Measurements from ENCODE around the gene OR2G3. TPM values are rescaled to one million over a fixed set of nuclear protein-coding genes. Genes with fewer than 3 reads are reported as not detected.

Gene OR2G3
- not detected for total RNA-seq

- intact Hi-C loops (cut with DNase I) = no loop called here
- TF ChIP-seq, protein P1, sequence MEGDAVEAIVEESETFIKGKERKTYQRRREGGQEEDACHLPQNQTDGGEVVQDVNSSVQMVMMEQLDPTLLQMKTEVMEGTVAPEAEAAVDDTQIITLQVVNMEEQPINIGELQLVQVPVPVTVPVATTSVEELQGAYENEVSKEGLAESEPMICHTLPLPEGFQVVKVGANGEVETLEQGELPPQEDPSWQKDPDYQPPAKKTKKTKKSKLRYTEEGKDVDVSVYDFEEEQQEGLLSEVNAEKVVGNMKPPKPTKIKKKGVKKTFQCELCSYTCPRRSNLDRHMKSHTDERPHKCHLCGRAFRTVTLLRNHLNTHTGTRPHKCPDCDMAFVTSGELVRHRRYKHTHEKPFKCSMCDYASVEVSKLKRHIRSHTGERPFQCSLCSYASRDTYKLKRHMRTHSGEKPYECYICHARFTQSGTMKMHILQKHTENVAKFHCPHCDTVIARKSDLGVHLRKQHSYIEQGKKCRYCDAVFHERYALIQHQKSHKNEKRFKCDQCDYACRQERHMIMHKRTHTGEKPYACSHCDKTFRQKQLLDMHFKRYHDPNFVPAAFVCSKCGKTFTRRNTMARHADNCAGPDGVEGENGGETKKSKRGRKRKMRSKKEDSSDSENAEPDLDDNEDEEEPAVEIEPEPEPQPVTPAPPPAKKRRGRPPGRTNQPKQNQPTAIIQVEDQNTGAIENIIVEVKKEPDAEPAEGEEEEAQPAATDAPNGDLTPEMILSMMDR (IDR thresholded peaks at IDR 0.05) = no peak
- Histone ChIP-seq H3K4me1 (no peaks in the 10 kb centered on the region), H3K27me3 (no peaks in the 10 kb centered on the region), H3K4me3 (no peak within 1 kb of the TSS), H3K9ac (ENCODE audit: low read depth in 2 of 2, low read length in 2 of 2) (no peak within 1 kb of the TSS), H3K9me3 (no peaks in the 10 kb centered on the region), H3K27ac (no peak within 1 kb of the TSS), H3K36me3 (no peaks in the 10 kb centered on the region)
- no peak for DNase-seq
Observed at GRCh38 chr1:247605286-247605685, at the start of gene OR2G3. Gene OR2G3 (plus strand): TSS chr1:247605586. CDS start chr1:247605586, 0 bp downstream.

DNA sequence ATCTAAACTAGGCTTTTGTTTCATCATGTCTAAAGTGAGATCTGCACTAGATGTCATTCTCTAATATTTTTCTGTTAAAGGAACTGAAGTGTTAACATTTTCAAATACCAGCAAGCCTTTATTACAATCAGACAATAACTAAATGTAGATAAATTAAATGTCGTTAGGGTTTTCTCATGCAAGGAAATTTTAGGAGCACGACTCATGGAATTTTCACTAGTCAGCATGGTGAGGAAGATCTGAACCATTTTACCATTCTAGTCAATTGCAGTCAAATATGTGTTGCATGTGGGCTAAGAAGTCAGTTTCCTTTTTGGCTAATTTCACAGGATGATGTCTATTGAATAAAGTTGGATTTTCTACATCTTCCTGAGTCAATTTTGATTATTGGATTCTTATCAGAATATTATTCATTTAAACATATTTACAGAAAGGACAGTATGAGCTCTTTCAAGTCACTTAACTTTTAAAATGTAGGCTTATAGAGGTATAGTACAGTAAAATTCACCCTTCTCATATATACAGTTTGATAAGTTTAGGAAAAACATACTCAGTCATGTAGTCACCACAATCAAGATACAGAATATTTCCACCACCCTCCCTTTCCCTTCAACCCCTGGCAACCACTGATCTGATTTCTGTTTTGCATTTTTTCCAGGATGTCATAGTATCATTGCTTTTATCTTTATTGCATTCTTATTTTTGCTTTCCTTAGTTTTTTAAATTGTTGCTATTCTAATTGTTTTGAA lies 47.3 kb upstream of the OR2G3 start:
- TF ChIP-seq, protein P1 (IDR thresholded peaks at IDR 0.05) = no peak

GRCh38 chr1:247561711-247562110 lies 43.7 kb upstream of the OR2G3 start:
- no peak for DNase-seq

More for the DNA sequence above, 47.3 kb upstream of the OR2G3 start:
- Histone ChIP-seq H3K27me3 (no peaks in the 10 kb centered on the region), H3K9ac (ENCODE audit: low read depth in 2 of 2, low read length in 2 of 2) (no peak overlapping the region), H3K36me3 (no peaks in the 10 kb centered on the region), H3K4me1 (no peaks in the 10 kb centered on the region), H3K27ac (no peak overlapping the region), H3K4me3 (no peak overlapping the region), H3K9me3 (no peaks in the 10 kb centered on the region)
- intact Hi-C loops (cut with DNase I) = no loop called here
- no peak for DNase-seq

DNA sequence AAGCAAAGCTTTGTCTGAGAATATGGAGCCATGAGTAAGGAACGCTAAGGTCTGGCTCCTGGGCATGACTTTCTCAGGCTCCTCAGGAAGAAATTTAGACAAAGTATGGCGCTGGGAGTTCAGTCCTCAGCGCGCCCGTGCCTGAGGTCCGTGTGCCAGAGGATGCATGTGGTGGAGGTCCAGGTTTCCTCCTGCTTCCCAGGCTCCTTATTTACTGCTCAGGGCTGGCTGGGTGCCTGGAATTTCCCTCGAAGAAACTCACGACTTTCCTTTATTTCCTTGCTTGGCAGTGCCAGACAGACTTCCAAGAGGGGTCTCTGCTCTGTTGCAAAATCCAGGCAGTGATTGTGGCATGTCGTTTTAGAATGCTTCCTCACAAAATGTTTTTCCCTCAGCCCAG lies 43.2 kb upstream of the OR2G3 start:
- H3K36me3 ChIP-seq = no peaks in the 10 kb centered on the region
- H3K4me3 ChIP-seq = no peak overlapping the region
- H3K9ac ChIP-seq (ENCODE audit: low read depth in 2 of 2, low read length in 2 of 2) = no peak overlapping the region
- H3K4me1 ChIP-seq = no peaks in the 10 kb centered on the region
- intact Hi-C loops (cut with DNase I) = no loop called here
- TF ChIP-seq, protein P1 (IDR thresholded peaks at IDR 0.05) = no peak
- H3K27ac ChIP-seq = no peak overlapping the region
- no peaks in the 10 kb centered on the region for H3K27me3 ChIP-seq
- DNase-seq = no peak
- no peaks in the 10 kb centered on the region for H3K9me3 ChIP-seq

More at GRCh38 chr1:247561711-247562110, 43.7 kb upstream of the OR2G3 start:
- Histone ChIP-seq H3K4me3 (no peak overlapping the region), H3K27me3 (no peaks in the 10 kb centered on the region), H3K9ac (ENCODE audit: low read depth in 2 of 2, low read length in 2 of 2) (no peak overlapping the region), H3K4me1 (no peaks in the 10 kb centered on the region), H3K9me3 (no peaks in the 10 kb centered on the region), H3K27ac (no peak overlapping the region), H3K36me3 (no peaks in the 10 kb centered on the region)
- intact Hi-C loops (cut with DNase I) = no loop called here
- TF ChIP-seq, protein P1 (IDR thresholded peaks at IDR 0.05) = no peak

DNA sequence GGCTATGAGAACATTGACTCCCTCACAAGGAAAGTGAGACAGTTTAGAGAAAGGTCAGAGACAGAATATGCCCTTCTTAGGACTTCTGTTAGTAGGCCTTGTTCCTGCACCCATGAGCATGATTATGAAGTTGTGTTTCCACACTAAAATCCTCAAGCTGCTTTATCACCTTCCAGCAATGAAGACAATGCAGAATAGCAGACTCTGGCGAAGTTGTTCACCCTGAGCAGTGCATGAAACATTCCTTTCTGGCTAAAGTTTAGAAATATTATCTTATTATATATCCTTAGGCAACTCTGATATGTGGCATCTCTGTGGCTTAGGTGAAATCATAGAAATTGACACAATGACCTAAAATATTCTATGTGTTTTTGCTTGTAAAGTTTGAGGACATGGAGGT lies 31.1 kb upstream of the OR2G3 start:
- Histone ChIP-seq H3K9ac (ENCODE audit: low read depth in 2 of 2, low read length in 2 of 2) (no peak overlapping the region), H3K9me3 (no peaks in the 10 kb centered on the region), H3K36me3 (no peaks in the 10 kb centered on the region), H3K4me1 (no peaks in the 10 kb centered on the region), H3K27ac (no peak overlapping the region), H3K27me3 (no peaks in the 10 kb centered on the region), H3K4me3 (no peak overlapping the region)
- TF ChIP-seq, protein P1 (IDR thresholded peaks at IDR 0.05) = no peak
- intact Hi-C loops (cut with DNase I) = no loop called here
- no peak for DNase-seq
